ENCODE results near the gene SRRD.

Gene SRRD

DNA sequence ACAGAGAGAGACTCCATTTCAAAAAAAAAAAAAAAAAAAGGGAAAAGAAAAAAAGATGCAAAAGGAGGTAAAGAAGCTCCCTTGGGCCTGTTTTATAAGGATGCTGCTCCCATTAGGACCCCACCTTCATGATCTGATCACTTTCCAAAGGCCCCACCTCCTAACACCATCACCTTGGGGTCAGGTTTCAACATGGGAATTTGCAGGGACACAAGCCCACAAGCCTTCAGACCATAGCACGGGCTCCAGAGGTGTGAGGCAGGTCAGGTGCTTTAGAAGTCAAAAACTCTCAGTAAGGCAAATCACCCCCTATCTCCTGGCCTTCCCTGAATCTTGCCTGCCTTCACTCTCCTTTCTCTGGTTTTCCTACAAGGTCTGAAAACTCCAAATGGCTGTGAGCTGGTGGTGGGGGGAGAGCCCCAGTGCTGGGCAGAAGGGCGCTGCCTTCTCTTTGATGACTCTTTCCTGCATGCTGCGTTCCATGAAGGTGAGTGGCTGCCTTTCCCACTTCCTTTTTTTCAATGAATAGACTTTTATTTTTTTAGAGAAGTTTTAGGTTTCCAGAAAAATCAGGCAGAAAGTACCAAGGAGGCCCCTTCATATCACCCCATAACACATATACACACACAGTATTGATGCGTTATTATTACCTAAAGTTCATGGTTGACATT, 41.5 kb upstream of the SRRD start:
- TF ChIP-seq, protein P1, sequence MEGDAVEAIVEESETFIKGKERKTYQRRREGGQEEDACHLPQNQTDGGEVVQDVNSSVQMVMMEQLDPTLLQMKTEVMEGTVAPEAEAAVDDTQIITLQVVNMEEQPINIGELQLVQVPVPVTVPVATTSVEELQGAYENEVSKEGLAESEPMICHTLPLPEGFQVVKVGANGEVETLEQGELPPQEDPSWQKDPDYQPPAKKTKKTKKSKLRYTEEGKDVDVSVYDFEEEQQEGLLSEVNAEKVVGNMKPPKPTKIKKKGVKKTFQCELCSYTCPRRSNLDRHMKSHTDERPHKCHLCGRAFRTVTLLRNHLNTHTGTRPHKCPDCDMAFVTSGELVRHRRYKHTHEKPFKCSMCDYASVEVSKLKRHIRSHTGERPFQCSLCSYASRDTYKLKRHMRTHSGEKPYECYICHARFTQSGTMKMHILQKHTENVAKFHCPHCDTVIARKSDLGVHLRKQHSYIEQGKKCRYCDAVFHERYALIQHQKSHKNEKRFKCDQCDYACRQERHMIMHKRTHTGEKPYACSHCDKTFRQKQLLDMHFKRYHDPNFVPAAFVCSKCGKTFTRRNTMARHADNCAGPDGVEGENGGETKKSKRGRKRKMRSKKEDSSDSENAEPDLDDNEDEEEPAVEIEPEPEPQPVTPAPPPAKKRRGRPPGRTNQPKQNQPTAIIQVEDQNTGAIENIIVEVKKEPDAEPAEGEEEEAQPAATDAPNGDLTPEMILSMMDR (conservative IDR thresholded peaks at IDR 0.05; ENCODE audit: low read depth): no peak
- ChIA-PET POLR2A (ENCODE audit: low non-redundant PET) (no interaction called here), CTCF (no interaction called here)
- DNase-seq (ENCODE audit: low spot score): no peak
- H3K27ac ChIP-seq: peak overlapping the region; percentile 38

DNA sequence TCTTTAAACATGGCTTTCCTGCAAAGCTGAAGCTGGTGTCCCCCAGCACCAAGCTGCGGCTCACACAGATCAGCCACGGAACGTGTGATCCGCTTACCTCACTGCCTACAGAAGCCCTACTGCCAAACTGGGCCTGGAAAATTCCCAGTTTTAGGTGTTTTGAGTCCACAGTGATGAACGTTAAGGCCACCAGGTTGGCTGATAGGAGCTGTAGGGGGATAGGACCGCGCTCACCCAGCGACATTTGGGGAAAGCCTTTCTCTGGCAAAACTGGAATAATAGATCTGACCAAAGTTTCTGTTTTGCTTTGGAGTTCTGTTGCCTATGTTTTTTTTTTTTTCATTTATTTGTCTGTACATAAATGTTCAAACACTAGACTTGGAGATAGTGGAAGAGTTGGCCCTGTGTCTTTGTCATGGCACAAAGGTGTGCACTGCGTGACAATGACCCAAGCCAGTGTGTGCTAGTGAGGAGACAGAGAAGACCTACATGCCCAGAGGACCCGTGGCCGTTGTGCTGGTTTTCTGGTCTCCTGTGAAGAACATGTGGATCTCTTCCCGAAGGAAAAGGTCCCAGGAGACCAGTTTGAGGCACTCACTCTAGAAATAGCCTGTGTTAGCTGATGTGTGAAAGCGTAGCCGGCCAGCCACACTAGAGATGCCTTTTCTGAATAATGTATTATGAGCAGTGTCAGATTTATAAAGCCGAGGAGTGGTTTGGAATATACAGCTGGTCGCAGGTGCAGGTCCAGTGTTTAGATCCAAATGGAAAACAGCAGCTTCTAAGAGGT, 39.6 kb upstream of the SRRD start:
- DNase-seq (ENCODE audit: low spot score): no peak
- ChIA-PET POLR2A (ENCODE audit: low non-redundant PET) (no interaction called here), CTCF (interaction anchor here (0.6 kb wide), 1 partner anchor 101 kb away, joined by 4 read pairs; no protein-coding TSS in a partner anchor)
- TF ChIP-seq, protein P1 (conservative IDR thresholded peaks at IDR 0.05; ENCODE audit: low read depth): no peak
- H3K27ac ChIP-seq: no peak overlapping the region

DNA sequence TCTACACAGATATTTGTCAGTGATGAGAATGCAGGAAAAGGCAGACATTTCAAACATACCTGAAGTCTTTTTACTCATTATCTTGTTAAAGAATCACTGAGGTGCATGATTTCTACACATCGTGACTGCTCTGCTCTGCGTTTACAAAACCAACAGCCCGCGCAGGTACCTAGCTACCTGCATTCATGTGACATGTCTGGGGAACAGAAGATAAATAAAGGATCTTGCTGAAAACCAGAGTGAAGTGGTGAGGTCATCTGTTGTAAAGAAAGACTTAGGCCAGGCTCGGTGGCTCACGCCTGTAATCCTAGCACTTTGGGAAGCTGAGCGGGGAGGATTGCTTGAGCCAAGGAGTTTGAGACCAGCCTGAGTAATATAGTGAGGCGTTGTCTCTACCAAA, 38.9 kb upstream of the SRRD start:
- CTCF ChIA-PET: interaction anchor here (0.7 kb wide), 1 partner anchor 17 kb away, joined by 3 read pairs; no protein-coding TSS in a partner anchor
- no peak overlapping the region for H3K27ac ChIP-seq

DNA sequence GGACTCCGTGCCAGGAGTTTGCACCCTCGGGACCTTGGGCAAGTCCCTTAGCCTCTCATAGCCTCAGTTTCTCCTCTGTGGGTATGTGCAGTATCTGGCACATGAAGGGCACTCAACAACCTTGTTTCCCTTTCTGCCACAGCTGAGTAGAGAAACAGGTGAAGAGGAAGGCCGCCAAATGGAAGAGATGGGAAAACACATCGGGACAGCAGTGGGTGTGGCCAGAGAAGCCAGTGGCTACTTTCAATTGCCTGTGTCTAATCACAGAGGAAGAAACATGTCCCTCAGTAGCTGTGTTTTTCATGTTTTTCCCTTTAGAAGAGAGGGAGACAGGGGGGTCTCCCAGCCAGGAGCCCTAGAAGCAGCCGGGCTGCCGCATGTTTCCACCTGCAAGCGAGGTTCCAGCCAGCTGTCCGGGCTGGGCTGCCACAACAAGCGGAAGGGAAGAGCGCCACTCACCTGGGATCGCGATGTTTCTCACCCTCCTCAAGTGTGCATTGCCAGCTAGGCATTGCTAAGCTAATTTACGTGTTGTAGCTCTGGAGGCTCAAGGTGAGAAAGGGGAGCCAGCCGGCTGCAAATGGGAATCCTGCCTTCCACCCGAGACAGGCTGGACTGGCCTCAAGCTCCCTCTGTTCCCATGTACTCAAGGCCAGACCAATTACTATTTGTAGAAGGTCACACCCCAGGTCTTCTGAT, 38.0 kb upstream of the SRRD start:
- TF ChIP-seq, protein P1 (conservative IDR thresholded peaks at IDR 0.05; ENCODE audit: low read depth): no peak
- ChIA-PET CTCF (interaction anchor here (0.7 to 0.8 kb wide), 2 partner anchors 15 to 16 kb away, joined by 3 to 8 read pairs; no protein-coding TSS in a partner anchor), POLR2A (ENCODE audit: low non-redundant PET) (no interaction called here)
- no peak for DNase-seq (ENCODE audit: low spot score)
- 0 out of 2 replicates have a peak overlapping the region, but pooled peaks have one; percentile 6 for H3K27ac ChIP-seq

More for the DNA sequence above, 38.9 kb upstream of the SRRD start:
- no peak for DNase-seq (ENCODE audit: low spot score)
- TF ChIP-seq, protein P1 (conservative IDR thresholded peaks at IDR 0.05; ENCODE audit: low read depth): no peak
- POLR2A ChIA-PET (ENCODE audit: low non-redundant PET): no interaction called here

DNA sequence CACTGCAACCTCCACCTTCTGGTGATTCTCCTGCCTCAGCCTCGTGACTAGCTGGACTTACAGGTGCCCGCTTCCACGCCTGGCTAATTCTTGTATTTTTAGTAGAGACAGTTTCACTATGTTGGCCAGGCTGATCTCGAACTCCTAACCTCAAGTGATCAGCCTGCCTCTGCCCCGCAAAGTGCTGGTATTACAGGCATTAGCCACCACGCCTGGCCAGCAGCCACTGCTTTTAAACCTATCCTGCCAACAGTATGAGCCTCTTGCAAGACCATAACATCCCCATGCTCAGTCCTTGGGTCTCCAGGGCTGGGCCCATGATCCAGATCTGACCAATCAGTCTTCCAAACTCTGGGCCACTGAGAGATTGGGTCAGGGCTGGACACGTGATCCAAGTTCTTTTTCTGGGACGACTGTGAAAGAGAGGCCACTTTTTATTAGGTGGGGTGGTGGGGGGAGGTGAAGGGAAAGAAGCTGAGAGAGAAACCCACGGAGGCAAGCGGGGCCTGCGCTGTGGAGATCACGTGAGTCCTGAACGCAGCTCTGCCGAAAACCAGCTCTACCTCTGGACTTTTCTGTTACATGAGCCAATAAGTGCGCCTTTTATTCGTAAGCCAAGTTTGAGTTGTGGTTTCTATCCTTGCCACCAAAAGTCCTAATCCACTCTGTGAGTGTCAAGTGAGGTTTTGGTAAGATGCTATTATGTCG, 36.7 kb upstream of the SRRD start:
- no peak overlapping the region for H3K27ac ChIP-seq
- ChIA-PET CTCF (no interaction called here), POLR2A (ENCODE audit: low non-redundant PET) (no interaction called here)
- DNase-seq (ENCODE audit: low spot score): no peak
- TF ChIP-seq, protein P1 (conservative IDR thresholded peaks at IDR 0.05; ENCODE audit: low read depth): no peak
